Measurements from ENCODE around the gene CST9. TPM values are rescaled to one million over a fixed set of nuclear protein-coding genes. Genes with fewer than 3 reads are reported as not detected.
"Not testable (repeated sequence)": the region's sequence is repeated elsewhere in the genome, so short reads cannot be mapped to it uniquely, and the experiment has no call there.

CST9 gene
- polyA plus RNA-seq, 2 donors, result 0.04 TPM; not detected in 1

DNA sequence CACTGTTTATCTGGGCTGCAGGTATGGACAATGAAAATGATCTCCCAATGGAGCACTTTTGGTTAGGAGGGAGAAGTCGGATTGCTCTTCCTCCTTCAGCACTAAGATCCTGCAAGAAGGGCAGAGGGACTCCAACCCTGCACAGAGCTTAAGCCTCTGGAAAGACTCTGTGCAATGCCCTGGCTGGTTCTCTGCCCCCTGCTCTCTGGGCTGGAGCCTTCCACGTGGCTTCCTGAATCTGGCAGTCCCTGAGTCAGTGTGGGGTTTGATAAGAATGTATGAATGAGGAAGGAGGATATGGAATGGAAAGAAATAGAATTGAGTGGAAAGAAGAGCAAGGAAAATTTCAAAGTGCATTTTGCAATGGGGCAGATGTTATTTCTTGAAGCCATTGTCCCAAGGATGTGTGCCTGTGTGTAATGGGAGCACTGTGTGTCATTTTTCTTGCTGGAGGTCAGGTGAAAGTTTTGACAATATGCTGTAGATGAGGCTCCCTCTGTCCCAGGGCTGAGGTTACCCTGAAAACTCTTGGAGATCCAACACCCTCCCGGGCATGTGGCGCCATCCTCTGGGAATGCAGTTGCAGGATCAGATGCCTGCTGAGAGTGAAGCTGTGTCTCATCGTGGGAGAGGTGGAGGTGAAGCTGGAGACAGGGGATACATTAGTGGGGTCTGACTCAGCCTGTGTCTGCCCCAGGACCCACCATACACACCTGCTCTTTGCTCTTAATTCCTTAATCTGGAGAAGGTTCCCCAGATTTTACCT, 21.1 kb downstream of the CST9 start:
- no peaks in the 10 kb centered on the region for H3K9me3 ChIP-seq (ENCODE audit: control insufficient read depth in 2 of 2, insufficient read depth in 1 of 2, low read depth in 1 of 2, low read length in 1 of 2)
- H3K27me3 ChIP-seq (ENCODE audit: control insufficient read depth in 1 of 2, insufficient read depth in 2 of 2, low read length in 2 of 2), result no peaks in the 10 kb centered on the region
- H3K27ac ChIP-seq (ENCODE audit: low read depth in 2 of 2, low read length in 1 of 2), result no peak overlapping the region
- H3K36me3 ChIP-seq (ENCODE audit: control insufficient read depth in 2 of 2, insufficient read depth in 2 of 2, low read length in 1 of 2), result no peaks in the 10 kb centered on the region
- H3K4me3 ChIP-seq (ENCODE audit: low read depth in 1 of 2, low read length in 2 of 2), result no peak overlapping the region
- H3K4me1 ChIP-seq (ENCODE audit: control insufficient read depth in 2 of 2, insufficient read depth in 2 of 2, low read length in 1 of 2), result peaks cover 0 to 10% of the 10 kb centered on the region in 2 donors
- 58 to 69% methylated on average over 5 of the region's 5 CpGs for WGBS, 2 donors

DNA sequence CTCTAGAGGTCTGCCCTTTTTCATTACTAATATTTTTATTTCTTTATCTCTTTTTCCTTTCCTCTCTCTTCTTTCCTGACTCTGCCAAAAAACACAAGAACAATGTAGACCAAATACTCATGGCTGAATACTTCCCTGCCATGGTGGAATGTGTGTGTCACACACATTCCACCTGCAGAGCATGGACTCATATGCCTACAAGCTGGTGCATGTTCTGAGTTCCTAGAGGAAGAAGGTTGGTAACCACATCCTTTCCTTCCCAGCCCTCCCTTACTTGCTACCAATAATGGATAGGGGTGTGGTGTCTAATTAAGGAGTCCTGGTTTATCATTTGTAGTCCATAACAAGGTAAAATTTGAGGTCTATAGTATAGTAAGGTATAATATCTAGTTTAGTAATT, 22.2 kb downstream of the CST9 start:
- H3K9me3 ChIP-seq (ENCODE audit: control insufficient read depth in 2 of 2, insufficient read depth in 1 of 2, low read depth in 1 of 2, low read length in 1 of 2), result no peaks in the 10 kb centered on the region
- no peak overlapping the region for H3K4me3 ChIP-seq (ENCODE audit: low read depth in 1 of 2, low read length in 2 of 2)
- no peak overlapping the region for H3K27ac ChIP-seq (ENCODE audit: low read depth in 2 of 2, low read length in 1 of 2)

DNA sequence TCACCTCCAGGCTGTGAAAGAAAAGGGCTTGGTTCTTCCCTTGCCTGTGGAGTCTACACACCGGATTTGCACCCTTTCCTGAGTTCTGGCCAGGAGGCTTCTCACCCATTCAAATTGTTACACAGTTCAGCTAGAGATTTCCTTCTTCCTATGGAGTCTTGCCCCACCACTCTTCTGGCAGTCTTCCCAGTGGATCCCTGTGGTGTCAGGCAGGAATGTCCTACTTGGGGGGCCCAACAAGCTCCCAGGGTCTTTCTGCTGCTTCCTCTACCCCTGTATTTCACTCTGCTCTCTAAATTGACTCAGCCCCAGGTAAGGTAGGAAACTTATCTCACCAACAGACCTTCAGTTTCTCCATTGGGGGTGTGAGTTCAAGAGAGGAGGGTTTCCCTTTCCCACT, 23.4 kb downstream of the CST9 start:
- Histone ChIP-seq H3K27me3 (ENCODE audit: control insufficient read depth in 1 of 2, insufficient read depth in 2 of 2, low read length in 2 of 2) (no peaks in the 10 kb centered on the region), H3K4me1 (ENCODE audit: control insufficient read depth in 2 of 2, insufficient read depth in 2 of 2, low read length in 1 of 2) (peaks cover 0 to 10% of the 10 kb centered on the region in 2 donors), H3K4me3 (ENCODE audit: low read depth in 1 of 2, low read length in 2 of 2) (no peak overlapping the region), H3K36me3 (ENCODE audit: control insufficient read depth in 2 of 2, insufficient read depth in 2 of 2, low read length in 1 of 2) (no peaks in the 10 kb centered on the region), H3K27ac (ENCODE audit: low read depth in 2 of 2, low read length in 1 of 2) (peak overlapping the region; percentile 5 to 62), H3K9me3 (ENCODE audit: control insufficient read depth in 2 of 2, insufficient read depth in 1 of 2, low read depth in 1 of 2, low read length in 1 of 2) (no peaks in the 10 kb centered on the region)
- WGBS, 2 donors, result 65 to 69% methylated on average over 1 of the region's 1 CpG

More for the DNA sequence above, 22.2 kb downstream of the CST9 start:
- Histone ChIP-seq H3K36me3 (ENCODE audit: control insufficient read depth in 2 of 2, insufficient read depth in 2 of 2, low read length in 1 of 2) (no peaks in the 10 kb centered on the region), H3K4me1 (ENCODE audit: control insufficient read depth in 2 of 2, insufficient read depth in 2 of 2, low read length in 1 of 2) (peaks cover 0 to 10% of the 10 kb centered on the region in 2 donors), H3K27me3 (ENCODE audit: control insufficient read depth in 1 of 2, insufficient read depth in 2 of 2, low read length in 2 of 2) (no peaks in the 10 kb centered on the region)

DNA sequence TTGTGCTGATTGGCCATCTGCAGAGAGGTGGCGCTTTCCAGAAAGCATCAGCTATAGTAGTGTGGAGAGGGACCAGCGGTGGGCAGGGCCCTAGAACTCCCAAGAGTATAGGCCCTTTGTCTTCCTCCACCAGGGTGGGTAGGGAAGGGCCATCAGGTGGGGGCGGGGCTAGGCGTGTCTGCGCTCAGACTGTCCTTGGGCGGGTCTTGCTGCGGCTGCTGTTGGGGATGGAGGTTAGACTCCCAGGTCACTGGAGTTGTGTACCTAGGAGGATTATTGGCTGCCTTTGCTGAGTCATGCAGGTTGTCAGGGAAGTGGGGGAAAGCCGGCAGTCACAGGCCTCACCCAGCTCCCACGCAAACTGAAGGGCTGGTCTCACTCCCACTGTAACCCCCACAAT, 23.9 kb downstream of the CST9 start:
- WGBS, 2 donors, result 69 to 82% methylated on average over 9 of the region's 9 CpGs
- not testable (repeated sequence) for H3K4me1 ChIP-seq (ENCODE audit: control insufficient read depth in 2 of 2, insufficient read depth in 2 of 2, low read length in 1 of 2); H3K36me3 ChIP-seq (ENCODE audit: control insufficient read depth in 2 of 2, insufficient read depth in 2 of 2, low read length in 1 of 2); H3K27me3 ChIP-seq (ENCODE audit: control insufficient read depth in 1 of 2, insufficient read depth in 2 of 2, low read length in 2 of 2); H3K9me3 ChIP-seq (ENCODE audit: control insufficient read depth in 2 of 2, insufficient read depth in 1 of 2, low read depth in 1 of 2, low read length in 1 of 2); H3K4me3 ChIP-seq (ENCODE audit: low read depth in 1 of 2, low read length in 2 of 2)
- peak overlapping the region in 1 of 2 donors; percentile 62 for H3K27ac ChIP-seq (ENCODE audit: low read depth in 2 of 2, low read length in 1 of 2)

DNA sequence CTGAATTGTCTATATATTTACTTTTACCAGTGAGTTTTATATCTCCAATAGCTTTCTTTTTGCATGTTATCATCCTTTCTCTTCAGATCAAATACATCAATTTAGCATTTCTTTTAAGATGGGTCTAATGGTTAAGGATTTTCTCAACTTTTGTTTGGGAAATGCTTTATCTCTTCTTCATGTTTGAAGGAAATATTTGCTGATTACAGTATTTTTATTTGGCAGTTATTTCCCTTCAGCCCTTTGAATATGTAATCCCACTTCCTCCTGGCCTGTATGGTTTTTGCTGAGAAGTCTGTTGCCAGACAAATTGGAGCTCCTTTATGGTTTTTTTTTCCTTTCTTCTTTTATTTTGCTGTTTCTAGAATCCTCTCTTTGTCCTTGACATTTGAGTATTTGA, 30.7 kb downstream of the CST9 start:
- Histone ChIP-seq H3K9me3 (ENCODE audit: control insufficient read depth in 2 of 2, insufficient read depth in 1 of 2, low read depth in 1 of 2, low read length in 1 of 2) (no peaks in the 10 kb centered on the region), H3K36me3 (ENCODE audit: control insufficient read depth in 2 of 2, insufficient read depth in 2 of 2, low read length in 1 of 2) (no peaks in the 10 kb centered on the region), H3K27me3 (ENCODE audit: control insufficient read depth in 1 of 2, insufficient read depth in 2 of 2, low read length in 2 of 2) (no peaks in the 10 kb centered on the region), H3K4me1 (ENCODE audit: control insufficient read depth in 2 of 2, insufficient read depth in 2 of 2, low read length in 1 of 2) (no peaks in the 10 kb centered on the region), H3K27ac (ENCODE audit: low read depth in 2 of 2, low read length in 1 of 2) (no peak overlapping the region), H3K4me3 (ENCODE audit: low read depth in 1 of 2, low read length in 2 of 2) (no peak overlapping the region)

DNA sequence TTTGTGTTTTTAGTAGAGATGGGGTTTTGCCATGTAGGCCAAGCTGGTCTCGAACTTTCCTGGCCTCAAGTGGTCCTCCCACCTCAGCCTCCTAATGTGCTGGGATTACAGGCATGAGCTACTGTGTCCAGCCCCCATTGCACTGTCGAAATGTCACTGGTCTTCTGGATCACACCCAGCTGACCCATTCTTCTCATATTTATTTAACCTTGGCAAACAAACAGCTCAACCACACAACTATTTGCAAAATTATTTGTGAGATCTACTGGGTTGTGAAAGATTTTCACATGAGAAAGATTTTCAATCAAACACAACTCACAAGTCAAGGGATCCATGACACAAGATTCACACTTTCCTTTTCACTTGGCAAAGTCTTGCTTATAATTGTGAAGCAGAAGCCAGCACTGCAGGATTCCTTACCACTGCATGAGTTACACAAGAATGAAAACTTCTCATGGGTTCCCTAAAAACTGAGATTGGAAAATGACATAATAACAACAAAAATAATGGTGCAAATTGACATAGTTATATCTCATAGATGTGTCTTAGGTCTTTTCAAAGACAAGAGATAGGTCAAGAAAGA, 35.4 kb downstream of the CST9 start:
- Histone ChIP-seq H3K36me3 (ENCODE audit: control insufficient read depth in 2 of 2, insufficient read depth in 2 of 2, low read length in 1 of 2) (no peaks in the 10 kb centered on the region), H3K9me3 (ENCODE audit: control insufficient read depth in 2 of 2, insufficient read depth in 1 of 2, low read depth in 1 of 2, low read length in 1 of 2) (no peaks in the 10 kb centered on the region), H3K27me3 (ENCODE audit: control insufficient read depth in 1 of 2, insufficient read depth in 2 of 2, low read length in 2 of 2) (no peaks in the 10 kb centered on the region), H3K4me1 (ENCODE audit: control insufficient read depth in 2 of 2, insufficient read depth in 2 of 2, low read length in 1 of 2) (no peaks in the 10 kb centered on the region), H3K27ac (ENCODE audit: low read depth in 2 of 2, low read length in 1 of 2) (no peak overlapping the region), H3K4me3 (ENCODE audit: low read depth in 1 of 2, low read length in 2 of 2) (no peak overlapping the region)
- WGBS, 2 donors, result 55 to 72% methylated on average over 2 of the region's 2 CpGs

DNA sequence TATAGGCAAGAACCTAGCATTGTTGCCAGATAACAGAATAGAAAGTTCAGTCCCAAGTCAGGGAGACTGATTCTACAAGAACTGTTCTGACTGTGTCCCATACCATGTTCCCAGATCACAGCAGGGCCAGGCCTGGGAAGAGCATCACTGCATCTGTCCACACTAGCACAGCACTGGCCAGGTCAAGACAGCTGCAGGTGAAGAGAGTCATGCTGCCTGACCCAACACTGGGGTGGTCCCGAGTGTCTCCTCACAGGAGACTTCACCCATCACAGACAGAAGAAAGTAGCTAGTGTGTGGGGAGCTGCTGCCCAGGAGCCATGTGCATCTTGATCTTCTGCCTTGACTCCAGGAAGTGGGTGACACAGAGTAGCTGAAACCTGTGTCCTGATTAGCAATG, 36.1 kb downstream of the CST9 start:
- no peaks in the 10 kb centered on the region for H3K4me1 ChIP-seq (ENCODE audit: control insufficient read depth in 2 of 2, insufficient read depth in 2 of 2, low read length in 1 of 2)
- no peaks in the 10 kb centered on the region for H3K27me3 ChIP-seq (ENCODE audit: control insufficient read depth in 1 of 2, insufficient read depth in 2 of 2, low read length in 2 of 2)
- no peaks in the 10 kb centered on the region for H3K36me3 ChIP-seq (ENCODE audit: control insufficient read depth in 2 of 2, insufficient read depth in 2 of 2, low read length in 1 of 2)
- 69 to 90% methylated on average over 1 of the region's 1 CpG for WGBS, 2 donors
- no peak overlapping the region for H3K4me3 ChIP-seq (ENCODE audit: low read depth in 1 of 2, low read length in 2 of 2)
- no peaks in the 10 kb centered on the region for H3K9me3 ChIP-seq (ENCODE audit: control insufficient read depth in 2 of 2, insufficient read depth in 1 of 2, low read depth in 1 of 2, low read length in 1 of 2)
- no peak overlapping the region for H3K27ac ChIP-seq (ENCODE audit: low read depth in 2 of 2, low read length in 1 of 2)

DNA sequence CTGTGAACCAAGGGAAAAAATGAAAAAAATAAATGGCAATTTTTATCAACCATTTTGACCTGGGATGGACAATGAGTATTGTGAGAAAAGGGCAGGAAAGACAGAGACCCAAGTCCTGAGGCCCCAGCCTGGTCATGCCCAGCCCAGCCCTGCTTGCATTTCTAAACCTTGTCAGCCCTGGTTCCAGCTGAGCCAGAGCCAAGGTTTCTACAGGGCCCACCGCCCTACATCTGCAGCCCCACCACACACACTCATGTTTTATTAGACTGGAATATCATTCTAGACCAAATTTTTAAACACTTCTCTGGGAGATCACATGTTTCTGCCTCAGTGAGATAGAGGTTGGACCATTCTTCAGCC, 36.8 kb downstream of the CST9 start:
- H3K27ac ChIP-seq (ENCODE audit: low read depth in 2 of 2, low read length in 1 of 2), result no peak overlapping the region
- H3K4me3 ChIP-seq (ENCODE audit: low read depth in 1 of 2, low read length in 2 of 2), result no peak overlapping the region
- WGBS, 2 donors, result 74 to 91% methylated on average over 1 of the region's 1 CpG
- H3K36me3 ChIP-seq (ENCODE audit: control insufficient read depth in 2 of 2, insufficient read depth in 2 of 2, low read length in 1 of 2), result no peaks in the 10 kb centered on the region
- no peaks in the 10 kb centered on the region for H3K9me3 ChIP-seq (ENCODE audit: control insufficient read depth in 2 of 2, insufficient read depth in 1 of 2, low read depth in 1 of 2, low read length in 1 of 2)
- no peaks in the 10 kb centered on the region for H3K4me1 ChIP-seq (ENCODE audit: control insufficient read depth in 2 of 2, insufficient read depth in 2 of 2, low read length in 1 of 2)
- H3K27me3 ChIP-seq (ENCODE audit: control insufficient read depth in 1 of 2, insufficient read depth in 2 of 2, low read length in 2 of 2), result no peaks in the 10 kb centered on the region

DNA sequence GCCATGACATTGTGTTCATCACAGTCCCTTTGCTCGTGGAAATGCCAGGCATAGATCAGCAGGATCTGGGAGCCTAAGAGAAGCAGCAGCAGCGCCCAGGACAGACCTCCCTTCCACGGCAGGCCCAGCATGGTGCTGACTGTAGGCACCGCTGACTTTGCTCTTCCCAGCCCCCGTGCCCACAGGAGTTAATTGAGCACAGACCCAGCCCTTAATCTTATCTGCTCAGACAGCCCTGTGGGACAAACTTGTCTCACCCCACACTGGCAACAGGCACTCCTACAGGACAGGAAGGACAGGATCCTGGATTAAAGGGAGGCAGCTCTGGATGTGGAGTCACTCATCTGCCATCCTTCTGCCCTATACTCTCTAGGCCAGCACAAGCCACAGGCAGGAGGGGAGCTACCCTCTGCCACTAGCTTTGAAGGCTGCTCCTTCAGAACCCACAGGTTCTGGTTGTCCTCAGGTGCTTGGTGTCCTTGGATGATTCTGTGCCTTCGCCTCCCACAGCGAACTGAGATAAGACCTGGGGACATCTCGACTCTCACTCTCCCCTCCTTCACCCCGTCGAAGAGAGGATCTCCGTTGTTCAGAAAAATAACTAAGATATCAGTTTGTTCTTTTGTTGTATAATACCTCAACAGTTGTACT, 37.3 kb downstream of the CST9 start, which contains the start of gene CST9L:
TSS of gene CST9L (minus strand) at position 165 of the 651 bp plus-strand sequence. CDS start at position 131, 34 bp downstream.
- Histone ChIP-seq H3K36me3 (ENCODE audit: control insufficient read depth in 2 of 2, insufficient read depth in 2 of 2, low read length in 1 of 2) (no peaks in the 10 kb centered on the region), H3K27ac (ENCODE audit: low read depth in 2 of 2, low read length in 1 of 2) (no peak within 1 kb of the TSS), H3K9me3 (ENCODE audit: control insufficient read depth in 2 of 2, insufficient read depth in 1 of 2, low read depth in 1 of 2, low read length in 1 of 2) (no peaks in the 10 kb centered on the region), H3K4me3 (ENCODE audit: low read depth in 1 of 2, low read length in 2 of 2) (no peak within 1 kb of the TSS), H3K27me3 (ENCODE audit: control insufficient read depth in 1 of 2, insufficient read depth in 2 of 2, low read length in 2 of 2) (no peaks in the 10 kb centered on the region), H3K4me1 (ENCODE audit: control insufficient read depth in 2 of 2, insufficient read depth in 2 of 2, low read length in 1 of 2) (no peaks in the 10 kb centered on the region)
- WGBS, 2 donors, result 68 to 75% methylated on average over 11 of the region's 11 CpGs
